ENCODE measurements around the gene TSKS. TPM values are rescaled to one million over a fixed set of nuclear protein-coding genes. Genes with fewer than 3 reads are reported as not detected.

The TSKS gene
- total and polyA plus RNA-seq, 2 donors (not counting 3 experiments of a cell fraction or from before 2014, with no cell fraction given), result 0.03 TPM; not detected in 1

GRCh38 chr19:49812452-49812996, 49.4 kb upstream of the TSKS start:
- no peaks in the 10 kb centered on the region for H3K27me3 ChIP-seq (ENCODE audit: control insufficient read depth in 2 of 2, insufficient read depth in 2 of 2, low read length in 2 of 2)
- intact Hi-C loops (cut with micrococcal nuclease) (loop anchor here (2.0 kb wide), 1 partner anchor 64 kb away; the partner anchor contains the start of genes AKT1S1 and TBC1D17), dilution Hi-C loops (cut with MboI; ENCODE audit: extremely low pct_ligation_motif_present, low sequenced_read_pairs) (no loop called here)
- TSS peak; percentile 35 for BruUV-seq (replicated peaks)
- H3K79me2 ChIP-seq (ENCODE audit: control insufficient read depth, insufficient read depth, low read length), result no peaks in the 10 kb centered on the region
- H3K9me1 ChIP-seq (replicated peaks; ENCODE audit: control insufficient read depth, extremely low read depth, insufficient read depth, low read length), result no peaks in the 10 kb centered on the region
- H4K20me1 ChIP-seq (replicated peaks; ENCODE audit: control insufficient read depth, extremely low read depth, insufficient read depth, low read length), result no peaks in the 10 kb centered on the region
- peak overlapping the region; percentile 57 to 88 (median 59) for H3K4me3 ChIP-seq (replicated peaks in 1 of 3; ENCODE audit: insufficient read depth in 1 of 3, low read depth in 1 of 3, low read length in 3 of 3)
- H3K27ac ChIP-seq (ENCODE audit: insufficient read depth, low read depth, low read length), result peak overlapping the region; percentile 93
- ChIA-PET POLR2A (no interaction called here), CTCF (interaction anchor here (0.8 to 2.0 kb wide), 4 partner anchors 38 to 136 kb away, joined by 3 to 15 read pairs (median 4); partner anchors contain the start of genes PRMT1 and PTOV1)
- TF ChIP-seq MAX (IDR thresholded peaks at IDR 0.05; ENCODE audit: insufficient read depth, insufficient read length), result no peak
- TF ChIP-seq JUN (IDR thresholded peaks at IDR 0.05; ENCODE audit: borderline replicate concordance, insufficient read depth, insufficient read length, low read depth), result no peak
- TF ChIP-seq POLR2A (IDR thresholded peaks at IDR 0.05; ENCODE audit: low read depth, low read length), result no peak
- TF ChIP-seq EZH2 (IDR thresholded peaks at IDR 0.05; ENCODE audit: borderline replicate concordance, low read depth, low read length, severe bottlenecking), result no peak
- no peak for TF ChIP-seq POLR2AphosphoS5 (IDR thresholded peaks at IDR 0.05; ENCODE audit: insufficient read depth, low read depth, low read length)
- TF ChIP-seq CTCF (IDR thresholded peaks at IDR 0.05; ENCODE audit: extremely low read depth in 1 of 2, insufficient read depth in 1 of 2, low read depth in 1 of 2, low read length in 2 of 2), result no peak
- no peaks in the 10 kb centered on the region for H3K36me3 ChIP-seq (ENCODE audit: control insufficient read depth in 2 of 2, extremely low read depth in 1 of 2, insufficient read depth in 2 of 2, low read length in 2 of 2)
- peak; percentile 15 for FAIRE-seq
- H3K9ac ChIP-seq (replicated peaks; ENCODE audit: extremely low read depth, insufficient read depth, low read length), result peak overlapping the region; percentile 95
- H3K9me3 ChIP-seq (replicated peaks; ENCODE audit: control insufficient read depth, insufficient read depth, low read length), result no peaks in the 10 kb centered on the region
- H2AFZ ChIP-seq (ENCODE audit: low read depth, low read length), result peak overlapping the region; percentile 73
- peak overlapping the region; percentile 80 for H3K4me2 ChIP-seq (ENCODE audit: insufficient read depth, low read length)
- DNase-seq (ENCODE audit: low read depth, low spot score), result no peak
- peaks cover 23% of the 10 kb centered on the region for H3K4me1 ChIP-seq (ENCODE audit: control insufficient read depth, extremely low read depth, insufficient read depth, low read length)

All from endothelial cell of umbilical vein (primary cell).